Measurements from ENCODE around the gene TBC1D14.

TBC1D14 gene

DNA sequence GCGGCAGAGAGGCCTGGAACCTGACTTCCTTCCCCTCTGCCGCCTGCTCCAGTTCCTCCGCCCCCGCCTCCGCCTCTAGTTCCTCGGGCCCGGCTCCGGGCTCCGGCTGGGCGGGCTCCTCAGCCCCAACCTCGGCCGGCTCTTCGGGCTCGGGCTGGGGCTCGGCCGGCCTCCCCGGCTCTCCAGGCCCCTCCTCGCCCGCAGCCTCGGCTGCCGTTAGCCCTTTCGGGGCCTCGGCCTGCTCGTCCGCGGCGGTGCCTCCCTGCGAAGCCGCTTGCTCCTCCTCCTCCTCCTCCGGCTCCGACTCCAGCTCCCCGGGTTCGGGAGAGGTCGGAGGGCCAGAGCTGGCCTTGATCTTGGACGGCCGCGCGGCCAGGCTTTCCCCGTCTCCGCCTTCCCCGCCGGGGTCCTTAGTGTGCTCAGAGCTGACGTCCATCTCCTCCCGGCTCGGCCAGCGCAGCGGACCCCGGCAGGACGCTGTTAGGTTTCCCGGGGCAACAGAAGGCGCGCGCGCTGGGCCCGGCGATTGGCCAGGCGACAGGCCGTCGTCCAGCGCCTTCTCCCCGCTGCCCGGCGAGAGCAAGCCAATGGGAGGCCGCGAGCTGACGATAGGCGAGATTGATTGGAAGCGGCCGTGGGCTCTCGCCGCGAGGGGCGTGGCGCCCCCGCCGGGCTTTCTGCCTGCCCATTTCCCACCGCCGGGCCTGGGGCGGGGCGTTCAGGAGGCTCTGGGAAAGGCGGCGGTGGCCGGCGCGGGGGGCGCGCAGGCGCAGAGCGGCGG is 133.1 kb downstream of the TBC1D14 start:
- peak; percentile 82 to 93 for DNase-seq (ENCODE audit: low read depth in 2 of 2)

GRCh38 chr4:7043284-7044136 is 133.9 kb downstream of the TBC1D14 start, which contains the start of gene TADA2B:
TSS of gene TADA2B (plus strand) at chr4:7043372. CDS start at chr4:7043580, 208 bp downstream.
- DNase-seq (ENCODE audit: low read depth in 2 of 2) = peak; percentile 42 to 48

DNA sequence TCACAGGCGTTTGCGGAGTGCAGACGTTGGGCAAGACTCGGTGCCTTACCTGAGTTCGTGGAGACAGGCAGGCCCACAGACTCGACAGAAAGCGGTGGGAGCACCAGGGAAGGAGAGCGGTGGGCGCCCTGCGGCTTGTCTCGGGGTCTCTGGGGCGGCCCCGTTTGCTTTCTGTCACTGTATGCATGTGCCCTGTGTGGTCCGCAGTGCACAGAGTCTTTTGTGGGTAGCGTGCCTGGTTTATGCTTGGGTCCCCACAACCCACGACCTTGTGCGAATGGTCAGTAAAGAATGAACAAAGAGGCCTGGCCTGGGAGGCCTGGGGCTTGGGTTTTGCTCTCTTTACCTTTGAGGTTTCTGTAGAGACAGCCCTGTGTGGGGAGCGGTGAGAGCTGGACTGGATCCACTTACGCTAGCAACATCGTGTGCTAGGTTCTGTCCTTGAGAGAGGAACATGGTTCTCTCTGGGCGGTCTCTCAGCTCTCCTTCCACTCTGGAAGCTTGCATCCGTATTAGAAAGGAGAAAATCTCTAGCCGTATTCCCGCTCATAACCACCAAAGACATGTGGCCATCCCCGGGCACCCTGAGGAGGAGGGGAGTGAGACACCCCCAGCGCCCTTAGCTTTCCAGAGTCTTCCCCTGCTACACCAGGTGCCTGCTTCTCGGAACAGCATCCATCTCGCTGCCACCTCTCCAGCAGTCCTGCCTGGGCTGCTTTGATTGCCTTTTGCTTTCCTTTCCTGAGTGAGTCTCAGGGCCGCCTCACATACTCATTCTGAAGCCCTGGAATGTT is 134.7 kb downstream of the TBC1D14 start:
- DNase-seq (ENCODE audit: low read depth in 2 of 2) = no peak

DNA sequence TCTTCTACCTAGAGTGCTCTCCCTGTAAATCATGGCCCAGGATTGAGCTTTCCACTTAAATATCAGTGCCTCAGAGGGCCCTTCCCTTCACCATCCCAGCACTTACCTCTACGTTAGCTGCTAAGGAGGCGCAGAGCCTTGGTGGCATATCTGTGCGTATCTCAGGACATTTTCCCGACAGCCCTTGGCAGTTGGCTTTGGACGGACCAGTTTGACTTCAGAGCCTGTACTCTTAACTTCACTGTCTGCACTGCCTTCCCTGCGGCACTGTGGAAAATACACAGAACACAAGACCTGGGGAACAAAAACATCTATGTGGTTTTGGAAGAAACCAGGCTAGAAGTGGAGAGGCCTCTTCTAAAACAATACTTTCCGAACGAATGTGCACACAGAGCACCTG is 135.9 kb downstream of the TBC1D14 start:
- DNase-seq (ENCODE audit: low read depth in 2 of 2) = no peak

- DNase-seq (ENCODE audit: low read depth in 2 of 2) = no peak
These were observed 136.6 kb downstream of the TBC1D14 start for GRCh38 chr4:7045961-7046921.

- no peak for DNase-seq (ENCODE audit: low read depth in 2 of 2)
These were observed 137.3 kb downstream of the TBC1D14 start for GRCh38 chr4:7046971-7047370.

DNA sequence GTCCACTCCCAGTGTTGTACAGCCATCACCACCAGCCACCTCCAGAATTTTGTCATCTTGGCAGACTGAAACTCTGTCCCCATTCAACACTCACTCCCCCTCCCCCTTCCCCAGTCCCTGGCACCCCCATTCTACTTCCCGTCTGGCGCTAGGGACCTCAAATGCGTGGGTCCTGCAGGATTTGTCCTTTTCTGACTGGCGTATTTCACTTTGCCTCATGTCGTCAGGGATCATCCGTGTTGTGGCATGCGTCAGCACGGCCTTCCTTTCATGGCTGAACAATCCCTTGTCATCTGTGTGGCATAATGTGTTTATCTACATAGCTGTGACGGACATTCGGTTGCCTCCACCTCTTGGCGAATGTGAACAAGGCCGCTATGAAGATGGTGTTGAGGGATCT is 139.0 kb downstream of the TBC1D14 start:
- DNase-seq (ENCODE audit: low read depth in 2 of 2) = no peak

DNA sequence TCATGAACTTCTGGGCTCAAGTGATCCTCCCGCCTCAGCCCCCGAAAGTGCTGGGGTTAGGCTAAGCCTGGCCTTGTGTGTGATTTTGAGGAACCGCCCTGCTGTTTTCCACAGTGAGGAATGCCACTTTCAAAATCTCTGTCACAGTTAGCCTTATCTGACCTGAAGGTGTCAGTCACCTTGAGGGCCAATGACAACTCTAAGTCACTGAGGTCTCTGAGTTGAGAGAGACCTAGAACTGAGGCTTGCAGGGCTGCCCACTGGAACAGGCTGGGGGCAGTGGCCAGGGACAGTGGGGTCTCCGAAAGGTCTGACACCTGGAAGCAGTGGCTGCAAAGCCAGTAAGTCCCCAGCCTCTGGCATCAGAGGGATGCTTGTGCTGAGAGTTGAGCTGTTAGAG is 139.7 kb downstream of the TBC1D14 start:
- DNase-seq (ENCODE audit: low read depth in 2 of 2) = no peak

- DNase-seq (ENCODE audit: low read depth in 2 of 2) = no peak
These were observed 140.1 kb downstream of the TBC1D14 start for GRCh38 chr4:7049739-7050138.

DNA sequence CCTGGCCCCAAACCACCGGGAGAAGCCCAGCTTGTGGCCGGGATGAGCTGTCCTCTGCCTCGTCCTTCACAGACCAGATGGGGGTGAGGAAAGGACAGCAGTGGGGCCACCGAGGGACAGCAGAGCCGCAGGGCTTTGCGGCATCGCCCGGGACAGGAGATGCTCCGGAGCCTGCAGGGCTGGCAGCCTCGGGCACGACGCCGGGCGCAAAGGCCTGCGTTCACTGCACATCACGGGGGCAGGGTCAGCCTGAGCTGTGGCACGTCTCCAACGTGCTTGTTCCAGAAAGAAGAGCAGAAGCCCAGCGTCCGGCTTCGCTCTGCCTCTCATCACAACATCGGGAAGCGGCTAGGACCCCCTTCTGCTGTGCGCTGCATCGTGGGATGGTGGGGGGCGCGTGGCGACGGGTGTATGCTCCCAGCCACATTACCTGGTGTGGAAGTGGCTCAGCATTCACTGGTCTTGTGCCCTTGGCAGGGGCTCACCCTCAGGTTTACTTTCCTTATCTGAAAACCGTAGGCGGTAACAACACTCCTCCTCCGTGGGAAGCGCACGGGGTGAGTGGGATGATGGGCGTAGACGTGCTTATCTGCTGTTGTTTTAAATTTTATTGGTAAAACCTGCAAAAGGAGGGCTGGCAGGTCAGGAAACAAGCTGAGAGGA is 141.0 kb downstream of the TBC1D14 start:
- DNase-seq (ENCODE audit: low read depth in 2 of 2) = no peak

- DNase-seq (ENCODE audit: low read depth in 2 of 2) = no peak
These were observed 141.5 kb downstream of the TBC1D14 start for GRCh38 chr4:7051144-7051495.

DNA sequence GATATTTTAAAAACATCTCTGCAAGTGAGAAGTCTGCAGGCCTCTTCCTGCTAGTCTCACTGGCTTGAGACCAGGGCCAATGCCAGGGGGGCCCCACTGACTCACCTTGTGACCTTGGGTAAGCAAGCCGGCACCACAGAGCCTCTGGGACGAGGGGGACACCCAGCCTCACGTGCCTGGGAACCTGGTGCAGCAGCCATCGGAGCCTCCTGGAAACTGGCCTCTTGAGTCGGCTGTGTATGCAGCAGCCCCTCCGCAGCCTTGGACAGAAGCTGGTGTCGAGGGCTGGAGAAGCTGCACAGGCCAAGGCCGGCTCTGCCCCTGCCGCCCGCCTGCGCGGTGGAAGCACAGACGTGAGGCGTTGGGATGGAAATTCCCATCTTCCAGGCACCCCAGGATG is 142.3 kb downstream of the TBC1D14 start:
- no peak for DNase-seq (ENCODE audit: low read depth in 2 of 2)

DNA sequence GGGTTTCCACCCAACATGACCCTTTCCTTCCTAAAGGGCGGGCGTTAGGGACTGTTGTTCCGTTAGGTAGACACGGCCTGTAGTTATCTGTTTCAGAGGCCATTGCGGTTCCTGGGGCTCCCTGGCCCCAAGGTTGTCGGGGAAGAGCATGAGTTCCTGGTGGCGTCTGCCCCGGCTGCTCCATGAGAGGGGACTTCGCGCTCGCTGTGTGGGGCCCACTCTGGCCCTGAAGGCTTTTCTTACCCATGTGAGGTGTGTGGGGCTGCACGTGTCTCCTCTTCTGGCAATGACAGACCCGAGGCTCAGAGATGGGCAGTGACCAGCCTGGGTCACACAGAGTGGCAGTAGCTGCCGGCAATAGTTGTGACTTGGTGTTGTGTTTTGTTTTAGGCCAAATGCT is 142.7 kb downstream of the TBC1D14 start:
- no peak for DNase-seq (ENCODE audit: low read depth in 2 of 2)

DNA sequence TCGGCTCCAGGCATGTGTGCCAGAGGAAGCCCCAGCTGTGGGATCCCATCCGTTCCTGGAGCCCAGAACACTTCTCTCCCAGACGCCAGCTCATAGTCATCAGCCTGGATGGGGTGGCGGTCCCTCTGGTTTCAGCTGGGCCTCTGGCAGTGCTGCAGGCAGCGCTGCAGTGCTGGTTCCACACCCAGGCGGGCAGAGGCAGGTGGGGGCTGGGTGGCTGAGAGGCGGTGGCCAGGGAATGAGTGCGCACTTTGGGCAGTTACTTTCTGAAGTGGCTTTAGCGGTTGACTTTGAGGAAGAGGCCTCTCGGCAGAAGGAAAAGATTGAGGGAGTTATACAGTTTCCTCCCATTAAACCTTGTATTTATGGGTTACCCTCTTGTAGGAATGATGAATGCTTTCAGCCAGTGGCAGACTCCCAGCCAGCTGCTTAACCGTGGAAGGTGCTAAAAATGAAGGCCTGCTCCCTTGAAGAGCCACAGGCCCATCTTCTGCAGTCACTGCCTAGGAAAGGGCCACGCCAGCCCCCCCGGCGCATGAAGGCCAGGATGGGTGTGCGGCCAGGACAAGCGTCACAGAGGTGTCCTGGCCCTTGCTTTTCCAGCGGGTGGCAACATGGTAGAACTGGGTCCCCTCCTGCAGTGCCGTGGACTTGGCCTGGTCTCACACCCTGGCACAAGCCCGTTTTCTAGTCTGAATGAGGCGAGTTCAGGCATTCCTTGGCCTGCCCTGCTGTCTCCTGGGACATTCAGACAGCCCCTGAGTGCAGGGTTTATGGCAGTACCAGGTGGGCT is 143.5 kb downstream of the TBC1D14 start:
- DNase-seq (ENCODE audit: low read depth in 2 of 2) = no peak

DNA sequence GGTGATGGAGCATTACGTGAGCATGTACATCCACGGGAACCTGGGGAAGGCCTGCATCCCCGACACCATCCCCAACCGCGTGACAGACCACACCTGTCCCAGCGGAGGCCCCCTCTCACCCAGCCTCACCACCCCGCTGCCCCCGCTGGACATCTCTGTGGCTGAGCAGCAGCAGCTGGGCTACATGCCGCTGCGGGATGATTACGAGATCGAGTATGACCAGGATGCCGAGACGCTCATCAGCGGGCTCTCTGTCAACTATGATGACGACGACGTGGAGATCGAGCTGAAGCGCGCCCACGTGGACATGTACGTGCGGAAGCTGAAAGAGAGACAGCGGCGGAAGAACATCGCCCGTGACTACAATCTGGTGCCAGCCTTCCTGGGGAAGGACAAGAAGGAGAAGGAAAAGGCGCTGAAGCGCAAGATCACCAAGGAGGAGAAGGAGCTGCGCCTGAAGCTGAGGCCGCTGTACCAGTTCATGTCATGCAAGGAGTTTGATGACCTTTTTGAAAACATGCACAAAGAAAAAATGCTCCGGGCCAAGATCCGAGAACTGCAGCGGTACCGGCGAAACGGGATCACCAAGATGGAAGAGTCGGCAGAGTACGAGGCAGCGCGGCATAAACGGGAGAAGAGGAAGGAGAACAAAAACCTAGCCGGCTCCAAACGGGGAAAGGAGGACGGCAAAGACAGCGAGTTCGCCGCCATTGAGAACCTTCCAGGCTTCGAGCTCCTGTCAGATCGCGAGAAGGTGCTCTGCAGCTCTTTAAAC is 144.7 kb downstream of the TBC1D14 start:
- DNase-seq (ENCODE audit: low read depth in 2 of 2) = no peak

DNA sequence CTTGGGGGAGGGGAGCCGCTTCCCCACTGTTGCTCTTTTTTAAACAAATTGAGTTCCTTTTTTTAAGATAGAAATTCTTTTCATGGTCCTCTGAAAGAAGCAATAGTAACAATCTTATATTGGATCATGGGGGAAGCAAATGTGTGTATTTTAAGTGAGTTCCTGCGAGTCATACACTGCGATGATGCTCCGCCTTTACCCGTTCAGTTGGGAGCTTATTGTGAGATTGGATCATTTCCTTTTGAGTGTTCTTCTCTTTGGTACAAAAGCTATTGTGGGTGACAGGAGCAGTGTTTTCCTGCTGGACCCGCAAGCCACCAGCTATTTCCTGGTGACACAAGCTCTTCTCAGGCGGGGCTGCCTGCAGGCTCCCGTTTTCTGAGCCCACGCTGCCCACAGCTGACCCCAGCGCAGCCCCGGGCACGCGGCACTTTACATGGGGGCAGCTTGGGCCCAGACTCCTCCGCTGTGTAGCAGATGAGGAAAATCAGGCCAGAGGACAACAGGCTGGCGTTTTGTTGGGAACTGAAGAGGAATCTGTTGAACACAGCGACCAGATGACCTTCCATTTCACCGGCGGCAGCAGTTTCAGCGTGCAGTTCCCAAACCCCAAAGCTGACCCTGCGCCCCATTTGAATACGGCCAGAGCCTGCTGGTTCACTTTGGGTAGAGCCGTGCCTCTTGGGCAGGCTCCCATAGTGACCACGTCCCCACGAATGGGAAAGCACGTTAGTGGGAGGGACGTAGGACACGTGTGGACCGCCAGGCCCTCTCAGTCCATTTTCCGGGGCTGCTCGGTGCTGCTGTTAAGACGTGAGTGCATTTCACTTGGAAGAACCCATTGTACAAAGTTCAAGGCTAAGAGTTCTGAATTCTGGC is 145.7 kb downstream of the TBC1D14 start:
- no peak for DNase-seq (ENCODE audit: low read depth in 2 of 2)

DNA sequence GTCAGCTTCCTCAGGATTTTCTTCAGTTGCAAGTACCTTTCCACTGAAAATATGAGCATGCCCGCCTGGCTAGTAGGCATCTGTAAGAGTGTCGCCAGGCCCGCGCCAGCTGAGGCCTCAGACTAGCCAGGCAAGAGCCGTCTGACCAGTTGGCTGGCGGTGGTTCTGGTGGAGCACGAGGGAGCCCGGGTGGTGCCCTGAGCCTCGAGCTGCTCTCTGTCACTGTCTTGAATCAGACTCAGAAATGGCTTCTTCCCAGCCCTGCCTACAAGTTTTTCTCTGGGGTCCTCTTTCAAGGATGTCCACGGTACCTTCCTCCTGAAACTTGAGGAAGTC is 146.3 kb downstream of the TBC1D14 start:
- no peak for DNase-seq (ENCODE audit: low read depth in 2 of 2)

DNA sequence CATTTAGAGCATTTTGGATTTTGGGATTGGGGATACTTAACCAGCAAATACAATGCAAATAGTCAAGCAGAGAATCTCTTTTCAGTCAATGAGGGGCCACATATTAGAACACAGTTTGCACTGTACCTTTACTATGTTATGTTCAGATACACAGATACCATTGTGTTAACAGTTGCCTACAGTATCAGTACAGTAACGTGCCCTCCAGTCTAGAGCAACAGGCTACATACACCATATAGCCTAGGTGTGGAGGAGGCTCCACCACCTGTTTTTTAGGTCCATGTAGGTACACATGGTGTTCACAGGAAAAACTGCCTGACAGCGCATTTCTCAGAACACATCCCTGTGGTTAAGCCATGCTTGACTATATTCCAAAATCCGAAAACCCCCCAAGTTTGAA is 149.2 kb downstream of the TBC1D14 start:
- DNase-seq (ENCODE audit: low read depth in 2 of 2) = no peak

All from stimulated activated CD4-positive, alpha-beta T cell treated with anti-CD3 and anti-CD28 coated beads, Interleukin-1b, Interleukin-23, amount 100 ng/mL, for 4 hours (primary cell).